D721Med (cell line): ENCODE data around the gene HLA-B.
"Not testable (repeated sequence)": the region's sequence is repeated elsewhere in the genome, so short reads cannot be mapped to it uniquely, and the experiment has no call there.

ENCODE experiments used
- DNase-seq: peaks from one replicate; pipeline ENCODE4 v3.0.0; 2011; ENCODE audit warnings: low spot score; ENCODE audit not compliant: insufficient read length
- FAIRE-seq: peaks from 2 replicates; lab custom pipeline; 2011; peaks lifted over from hg19 to GRCh38; lab: Jason Lieb, UNC
- CTCF ChIP-seq: IDR thresholded peaks from 2 replicates; pipeline ENCODE4 v1.5.1; 2012; ENCODE audit warnings: mild to moderate bottlenecking, control low read depth; ENCODE audit not compliant: insufficient read depth; ENCODE audit errors: missing control alignments

HLA-B gene

GRCh38 chr6:31400467-31401289 is 43.7 kb upstream of the HLA-B start:
- no peak for DNase-seq
- no peak for FAIRE-seq
- no peak for TF ChIP-seq CTCF

GRCh38 chr6:31399589-31400466 is 42.8 kb upstream of the HLA-B start:
- no peak for FAIRE-seq
- DNase-seq = peak; percentile 65
- TF ChIP-seq CTCF = peak; percentile 50

GRCh38 chr6:31397901-31398525 is 41.0 kb upstream of the HLA-B start:
- FAIRE-seq = no peak

GRCh38 chr6:31397153-31397499 is 40.1 kb upstream of the HLA-B start:
- FAIRE-seq = not testable (repeated sequence)

More at GRCh38 chr6:31397901-31398525, 41.0 kb upstream of the HLA-B start:
- DNase-seq = no peak
- no peak for TF ChIP-seq CTCF

GRCh38 chr6:31396422-31397152 is 39.6 kb upstream of the HLA-B start:
- DNase-seq (no peak), FAIRE-seq (peak; percentile 71)
- peak; percentile 83 for TF ChIP-seq CTCF

More at GRCh38 chr6:31397153-31397499, 40.1 kb upstream of the HLA-B start:
- not testable (repeated sequence) for DNase-seq

- no peak for FAIRE-seq
- no peak for TF ChIP-seq CTCF
- no peak for DNase-seq
These were observed 38.9 kb upstream of the HLA-B start for GRCh38 chr6:31395832-31396231.

GRCh38 chr6:31394381-31394780 is 37.4 kb upstream of the HLA-B start:
- FAIRE-seq = no peak
- TF ChIP-seq CTCF = no peak
- DNase-seq = no peak
